Endothelial cell of umbilical vein (primary cell): ENCODE data around the gene ABCA7. TPM values are rescaled to one million over a fixed set of nuclear protein-coding genes. Genes with fewer than 3 reads are reported as not detected.

Source experiments
- BruUV-seq: library from RNA; stranded (reverse); fragments of 400-500 nt; replicated peaks from 2 replicates; lab custom pipeline; 2021; lab: Mats Ljungman, UMichigan
- CTCF ChIA-PET: fragments of 300-600, 350-600 bp; sonication (Branson Sonifier 250); formaldehyde crosslinking; loops from one replicate; lab custom pipeline; 2021; ENCODE audit warnings: antibody characterized with exemption, inconsistent platforms; lab: Charles Lee
- POLR2A ChIA-PET: fragments of 300-600, 350-600 bp; sonication (Branson Sonifier 250); formaldehyde crosslinking; loops from one replicate; lab custom pipeline; 2021; ENCODE audit warnings: antibody characterized with exemption, inconsistent platforms; lab: Charles Lee
- DNase-seq: peaks from one replicate; pipeline ENCODE4 v3.0.0-alpha.2; 2011; ENCODE audit warnings: low read depth, low spot score
- FAIRE-seq: peaks from 2 replicates; lab custom pipeline; 2011; peaks lifted over from hg19 to GRCh38; lab: Jason Lieb, UNC
- H2AFZ ChIP-seq: 2 replicates; pipeline ENCODE4 v1.6.0; 2012; ENCODE audit warnings: low read depth, low read length, control low read depth, inconsistent platforms
- H3K27ac ChIP-seq: 2 replicates; pipeline ENCODE4 v1.5.1; 2011; ENCODE audit warnings: low read depth, mild to moderate bottlenecking, control low read depth, low read length, moderate library complexity; ENCODE audit not compliant: insufficient read depth
- H3K27me3 ChIP-seq, 2 experiments: 2 replicates each; pipeline versions ENCODE4 v1.6.0 to v1.6.1; 2011; ENCODE audit warnings: low read length in 2 of 2, mixed read lengths in 1 of 2; ENCODE audit not compliant: control insufficient read depth in 2 of 2, insufficient read depth in 2 of 2
- H3K36me3 ChIP-seq, 2 experiments: 2 replicates in 1 of 2; 3 replicates in 1 of 2; pipeline ENCODE4 v1.5.1; 2011; ENCODE audit warnings: low read length in 2 of 2, mild to moderate bottlenecking in 1 of 2, moderate library complexity in 1 of 2; ENCODE audit not compliant: control insufficient read depth in 2 of 2, insufficient read depth in 2 of 2; ENCODE audit errors: extremely low read depth in 1 of 2
- H3K4me1 ChIP-seq: 3 replicates; pipeline ENCODE4 v1.5.1; 2011; ENCODE audit warnings: mild to moderate bottlenecking, low read length; ENCODE audit not compliant: control insufficient read depth, insufficient read depth; ENCODE audit errors: extremely low read depth
- H3K4me2 ChIP-seq: 2 replicates; pipeline ENCODE4 v1.6.1; 2011; ENCODE audit warnings: low read length, control low read depth, mixed read lengths; ENCODE audit not compliant: insufficient read depth
- H3K4me3 ChIP-seq, 3 experiments: fragments of 200-600 bp in 1 of 3; sonication (generic), shearing (Covaris generic) in 1 of 3; replicated peaks in 1 of 3; 2 replicates each; pipeline ENCODE4 v1.5.1; 2011 to 2016; ENCODE audit warnings: control low read depth in 3 of 3, low read length in 3 of 3, mild to moderate bottlenecking in 2 of 3, inconsistent platforms in 1 of 3, low read depth in 1 of 3, moderate library complexity in 1 of 3; ENCODE audit not compliant: insufficient read depth in 1 of 3
- H3K79me2 ChIP-seq: 2 replicates; pipeline ENCODE4 v1.6.0; 2012; ENCODE audit warnings: low read length, inconsistent platforms; ENCODE audit not compliant: control insufficient read depth, insufficient read depth
- H3K9ac ChIP-seq: replicated peaks from 2 replicates; pipeline ENCODE3; 2011; ENCODE audit warnings: low read length, control low read depth; ENCODE audit not compliant: insufficient read depth; ENCODE audit errors: extremely low read depth
- H3K9me1 ChIP-seq: replicated peaks from 3 replicates; pipeline ENCODE4 v1.6.0; 2011; ENCODE audit warnings: mild to moderate bottlenecking, low read length; ENCODE audit not compliant: control insufficient read depth, insufficient read depth; ENCODE audit errors: extremely low read depth
- H3K9me3 ChIP-seq: replicated peaks from 2 replicates; pipeline ENCODE4 v1.5.1; 2012; ENCODE audit warnings: low read length, inconsistent platforms; ENCODE audit not compliant: control insufficient read depth, insufficient read depth
- H4K20me1 ChIP-seq: replicated peaks from 2 replicates; pipeline ENCODE3; 2011; ENCODE audit warnings: mild to moderate bottlenecking, low read length; ENCODE audit not compliant: control insufficient read depth, insufficient read depth; ENCODE audit errors: extremely low read depth
- CTCF ChIP-seq, 2 donors: IDR thresholded peaks; 1 replicate in 1 of 2; 2 replicates in 1 of 2; pipeline ENCODE4 v1.5.1; 2011; ENCODE audit warnings: low read length in 2 of 2, mild to moderate bottlenecking in 2 of 2, moderate library complexity in 2 of 2, control low read depth in 1 of 2, inconsistent platforms in 1 of 2, low read depth in 1 of 2; ENCODE audit not compliant: insufficient read depth in 1 of 2; ENCODE audit errors: extremely low read depth in 1 of 2
- EZH2 ChIP-seq: IDR thresholded peaks from 2 replicates; pipeline ENCODE4 v1.6.1; 2012; ENCODE audit warnings: borderline replicate concordance, low read depth, mild to moderate bottlenecking, moderate library complexity, low read length, inconsistent platforms; ENCODE audit not compliant: severe bottlenecking
- GATA2 ChIP-seq: IDR thresholded peaks from 2 replicates; pipeline ENCODE4 v1.7.0; 2011; ENCODE audit warnings: low read depth, mild to moderate bottlenecking, moderate library complexity, mixed read lengths, low read length; ENCODE audit not compliant: insufficient read length, insufficient read depth
- JUN ChIP-seq: IDR thresholded peaks from 2 replicates; pipeline ENCODE4 v1.6.1; 2011; ENCODE audit warnings: borderline replicate concordance, low read depth; ENCODE audit not compliant: insufficient read length, insufficient read depth
- MYC ChIP-seq: IDR thresholded peaks from one replicate; pipeline ENCODE4 v1.6.1; 2011; ENCODE audit warnings: mild to moderate bottlenecking, low read depth, low read length
- POLR2AphosphoS5 ChIP-seq: IDR thresholded peaks from 2 replicates; pipeline ENCODE4 v1.6.1; 2012; ENCODE audit warnings: low read depth, mild to moderate bottlenecking, control low read depth, low read length, moderate library complexity; ENCODE audit not compliant: insufficient read depth
- dilution Hi-C: fragments of 300-500 bp; cut with MboI; formaldehyde crosslinking; loops from one replicate; pipeline ENCODE4 v1.15.0; 2019; ENCODE audit warnings: low sequenced_read_pairs; ENCODE audit not compliant: extremely low pct_ligation_motif_present
- intact Hi-C: fragments of 100-400 bp; cut with micrococcal nuclease; formaldehyde crosslinking; loops from one replicate; pipeline ENCODE4 v1.10.0; 2022
- polyA plus RNA-seq, 4 experiments: library from polyadenylated mRNA; depleted of rRNA in 3 of 4; stranded (reverse) in 3 of 4; unstranded in 1 of 4; fragments of >200 nt; gene quantifications; 2 replicates each; pipeline versions ENCODE4 v1.2.1 to v1.2.3, GENCODE V29; 2011 to 2012; ENCODE audit warnings: missing spikeins in 1 of 4
- total RNA-seq: library from RNA; stranded (reverse); gene quantifications from 2 replicates; pipeline ENCODE4 v1.2.3, GENCODE V29; 2021

Gene ABCA7
- total and polyA plus RNA-seq, 2 donors (not counting 3 experiments of a cell fraction or from before 2014, with no cell fraction given): 5.7 to 9.8 TPM

GRCh38 chr19:990746-991145 lies 49.2 kb upstream of the ABCA7 start:
- no peaks in the 10 kb centered on the region for H3K79me2 ChIP-seq
- H3K9me1 ChIP-seq: no peaks in the 10 kb centered on the region
- ChIA-PET POLR2A (no interaction called here), CTCF (no interaction called here)
- no peak for FAIRE-seq
- no TSS peak for BruUV-seq
- no peak for TF ChIP-seq CTCF (IDR thresholded peaks at IDR 0.05; ENCODE audit: extremely low read depth in 1 of 2, insufficient read depth in 1 of 2, low read depth in 1 of 2, low read length in 2 of 2)
- TF ChIP-seq GATA2: no peak
- no peak for TF ChIP-seq EZH2
- no peak for TF ChIP-seq POLR2AphosphoS5
- no peak for TF ChIP-seq JUN
- no peak for TF ChIP-seq MYC
- no peak for DNase-seq
- H3K4me2 ChIP-seq: no peak overlapping the region
- H3K9ac ChIP-seq: no peak overlapping the region
- dilution Hi-C loops: no loop called here
- no peaks in the 10 kb centered on the region for H3K9me3 ChIP-seq
- no peaks in the 10 kb centered on the region for H3K27me3 ChIP-seq
- no peak overlapping the region for H3K4me3 ChIP-seq
- intact Hi-C loops: no loop called here
- H3K27ac ChIP-seq: no peak overlapping the region
- no peaks in the 10 kb centered on the region for H3K4me1 ChIP-seq
- no peaks in the 10 kb centered on the region for H4K20me1 ChIP-seq
- peaks cover 0 to 15% of the 10 kb centered on the region in 2 experiments for H3K36me3 ChIP-seq
- no peak overlapping the region for H2AFZ ChIP-seq
